HG03095 (cell line): ENCODE data around the gene RASL10B.

Experiments used
- ATAC-seq: cut with Tn5 transposase; IDR thresholded peaks from one replicate; pipeline ENCODE4 v1.9.1; 2021; ENCODE audit warnings: moderate library complexity; ENCODE audit not compliant: unreplicated experiment

RASL10B gene

GRCh38 chr17:35763767-35764122, 32.3 kb downstream of the RASL10B start:
- no peak for ATAC-seq

GRCh38 chr17:35764123-35764991, 32.9 kb downstream of the RASL10B start:
- peak; percentile 87 for ATAC-seq

GRCh38 chr17:35765086-35765710, 33.8 kb downstream of the RASL10B start:
- no peak for ATAC-seq

GRCh38 chr17:35765756-35766488, 34.5 kb downstream of the RASL10B start:
- no peak for ATAC-seq

GRCh38 chr17:35766489-35766877, 35.0 kb downstream of the RASL10B start:
- ATAC-seq = no peak

GRCh38 chr17:35766903-35767510, 35.6 kb downstream of the RASL10B start:
- ATAC-seq = no peak

GRCh38 chr17:35768797-35769196, 37.4 kb downstream of the RASL10B start:
- no peak for ATAC-seq

- ATAC-seq = no peak
These were observed 38.6 kb downstream of the RASL10B start for GRCh38 chr17:35769895-35770486.

- ATAC-seq = no peak
These were observed 41.7 kb downstream of the RASL10B start for GRCh38 chr17:35773129-35773528.

GRCh38 chr17:35773679-35774425, 42.4 kb downstream of the RASL10B start:
- ATAC-seq = no peak

GRCh38 chr17:35774499-35774898, 43.1 kb downstream of the RASL10B start:
- no peak for ATAC-seq

- no peak for ATAC-seq
These were observed 43.6 kb downstream of the RASL10B start for GRCh38 chr17:35775039-35775438.

- no peak for ATAC-seq
These were observed 44.1 kb downstream of the RASL10B start for GRCh38 chr17:35775583-35775982.

- ATAC-seq = no peak
These were observed 47.3 kb downstream of the RASL10B start for GRCh38 chr17:35778641-35779196.

GRCh38 chr17:35780950-35781349, 49.5 kb downstream of the RASL10B start:
- ATAC-seq = no peak

- ATAC-seq = no peak
These were observed 53.5 kb downstream of the RASL10B start for GRCh38 chr17:35784895-35785294.

GRCh38 chr17:35786941-35787432, 55.5 kb downstream of the RASL10B start:
- no peak for ATAC-seq

- ATAC-seq = no peak
These were observed 57.3 kb downstream of the RASL10B start for GRCh38 chr17:35788477-35789368.

- ATAC-seq = no peak
These were observed 59.4 kb downstream of the RASL10B start for GRCh38 chr17:35790841-35791240.
